Stimulated activated effector memory CD8-positive, alpha-beta T cell treated with anti-CD3 and anti-CD28 coated beads, Interleukin-12 subunit alpha, Interleukin-12 subunit beta, amount 100 ng/mL, for 72 hours (primary cell): ENCODE results near the gene DEGS2.

ENCODE experiments used
- ATAC-seq: fragments of 150-1000 bp; cut with Tn5 transposase; 2 replicates; pipeline ENCODE4 v1.10.0; 2021
- DNase-seq, 2 donors: peaks; one replicate each; pipeline ENCODE4 v3.0.0; 2021 to 2022; ENCODE audit warnings: low spot score in 2 of 2
- H3K27ac Mint-ChIP-seq: one replicate; pipeline ENCODE4 v1.8.0; 2022; ENCODE audit warnings: mild to moderate bottlenecking, mixed read lengths
- H3K36me3 Mint-ChIP-seq: one replicate; pipeline ENCODE4 v1.8.0; 2022; ENCODE audit warnings: mild to moderate bottlenecking, mixed read lengths
- H3K4me1 Mint-ChIP-seq: one replicate; pipeline ENCODE4 v1.8.0; 2022; ENCODE audit warnings: mixed read lengths
- H3K4me3 Mint-ChIP-seq: one replicate; pipeline ENCODE4 v1.8.0; 2022; ENCODE audit warnings: mild to moderate bottlenecking, mixed read lengths
- H3K9me3 Mint-ChIP-seq: one replicate; pipeline ENCODE4 v1.8.0; 2022; ENCODE audit warnings: mixed read lengths

DEGS2 gene

GRCh38 chr14:100118396-100119011 is 40.9 kb downstream of the DEGS2 start:
- peaks cover 60% of the 10 kb centered on the region for H3K4me1 Mint-ChIP-seq
- peak overlapping the region; percentile 95 for H3K27ac Mint-ChIP-seq
- no peak overlapping the region for H3K4me3 Mint-ChIP-seq
- ATAC-seq (no peak), DNase-seq (no peak)
- no peaks in the 10 kb centered on the region for H3K9me3 Mint-ChIP-seq
- H3K36me3 Mint-ChIP-seq = peaks cover 84% of the 10 kb centered on the region

DNA sequence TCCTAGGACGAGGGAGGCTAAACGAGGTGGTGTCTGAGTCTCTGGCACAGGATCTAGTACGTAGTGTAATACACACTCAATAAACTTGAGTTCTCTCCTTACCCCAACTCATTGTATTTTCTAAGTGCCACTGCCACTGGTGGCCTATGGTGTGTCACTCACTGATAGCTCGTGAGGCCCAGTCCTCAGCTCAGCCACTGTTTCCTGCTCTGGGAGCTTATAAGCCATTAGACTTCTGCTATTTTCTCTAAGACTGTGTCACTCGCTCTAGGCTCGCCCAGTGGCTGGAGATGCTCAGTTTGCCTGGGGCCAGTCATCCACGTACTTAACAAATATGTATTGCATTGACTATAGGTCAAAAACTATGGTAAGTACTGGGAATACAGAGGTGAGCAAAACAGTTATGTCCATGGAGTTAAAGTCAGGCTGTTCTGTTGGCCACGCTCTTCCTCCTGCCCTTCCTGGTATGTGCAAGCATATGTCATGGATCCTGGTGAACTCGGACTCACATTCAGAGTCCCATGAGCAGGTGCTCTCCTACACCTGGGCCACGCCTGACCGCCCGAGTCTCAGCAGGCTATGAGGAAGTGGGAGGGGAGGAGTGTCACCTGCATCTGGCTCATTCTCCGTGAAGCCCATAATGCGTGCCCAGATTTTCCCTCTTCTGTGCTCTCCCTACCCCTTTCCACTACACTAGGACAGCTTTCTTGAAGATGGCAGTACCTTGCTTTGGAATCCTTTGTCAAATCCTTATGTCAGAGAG is 41.6 kb downstream of the DEGS2 start:
- H3K27ac Mint-ChIP-seq = peak overlapping the region; percentile 95
- DNase-seq = no peak
- H3K4me3 Mint-ChIP-seq = no peak overlapping the region
- ATAC-seq = no peak
- no peaks in the 10 kb centered on the region for H3K9me3 Mint-ChIP-seq
- H3K36me3 Mint-ChIP-seq = peaks cover 84% of the 10 kb centered on the region
- H3K4me1 Mint-ChIP-seq = peaks cover 67% of the 10 kb centered on the region

- DNase-seq (no peak), ATAC-seq (no peak)
- Mint-ChIP-seq H3K27ac (peak overlapping the region; percentile 95), H3K9me3 (no peaks in the 10 kb centered on the region), H3K36me3 (peaks cover 90% of the 10 kb centered on the region), H3K4me1 (peaks cover 75% of the 10 kb centered on the region), H3K4me3 (no peak overlapping the region)
These were observed 42.4 kb downstream of the DEGS2 start for GRCh38 chr14:100117026-100117425.

DNA sequence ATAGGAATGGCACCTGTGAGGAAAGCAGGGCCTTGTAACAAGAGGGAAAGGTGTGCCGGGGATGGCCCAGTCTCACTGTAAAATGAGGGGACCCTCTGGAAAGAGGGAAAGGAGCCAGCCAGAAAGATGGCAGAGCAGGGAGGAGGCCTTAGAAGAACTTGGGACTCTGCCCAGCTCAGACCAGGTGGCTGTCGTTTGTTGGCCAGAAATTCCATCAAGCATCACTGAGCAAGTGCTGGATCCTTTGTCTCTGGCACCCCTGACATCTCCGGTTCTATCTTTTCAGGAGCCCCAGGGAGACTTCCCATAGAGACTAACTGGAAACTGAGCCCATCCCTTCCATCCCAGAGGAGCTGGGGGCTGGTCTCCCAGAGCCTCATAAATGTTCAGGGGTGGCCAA is 43.3 kb downstream of the DEGS2 start:
- Mint-ChIP-seq H3K27ac (peak overlapping the region; percentile 95), H3K9me3 (no peaks in the 10 kb centered on the region), H3K36me3 (peaks cover 93% of the 10 kb centered on the region), H3K4me3 (no peak overlapping the region), H3K4me1 (peaks cover 71% of the 10 kb centered on the region)
- ATAC-seq (no peak), DNase-seq (no peak)

DNA sequence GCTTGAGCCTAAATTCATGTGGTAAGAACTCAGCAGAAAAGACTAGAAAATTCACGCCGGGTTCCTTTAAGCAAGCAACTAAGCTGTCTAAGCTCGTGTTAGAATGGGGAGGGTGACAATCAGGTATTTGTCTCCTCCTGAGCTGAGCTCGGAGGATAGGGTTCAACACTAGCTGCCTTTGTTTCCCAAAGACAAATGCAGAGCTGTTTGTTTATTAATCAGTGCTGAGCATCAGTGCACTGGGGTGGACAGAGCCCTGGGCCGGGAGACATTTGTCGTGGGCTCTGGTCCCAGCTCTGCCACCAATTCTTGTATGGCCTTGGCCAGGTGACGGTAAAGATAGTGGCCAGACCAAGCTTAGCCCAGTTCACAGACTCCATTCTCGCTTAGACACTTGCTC is 43.7 kb downstream of the DEGS2 start:
- no peak for ATAC-seq
- H3K36me3 Mint-ChIP-seq = peaks cover 96% of the 10 kb centered on the region
- H3K4me1 Mint-ChIP-seq = peaks cover 71% of the 10 kb centered on the region

DNA sequence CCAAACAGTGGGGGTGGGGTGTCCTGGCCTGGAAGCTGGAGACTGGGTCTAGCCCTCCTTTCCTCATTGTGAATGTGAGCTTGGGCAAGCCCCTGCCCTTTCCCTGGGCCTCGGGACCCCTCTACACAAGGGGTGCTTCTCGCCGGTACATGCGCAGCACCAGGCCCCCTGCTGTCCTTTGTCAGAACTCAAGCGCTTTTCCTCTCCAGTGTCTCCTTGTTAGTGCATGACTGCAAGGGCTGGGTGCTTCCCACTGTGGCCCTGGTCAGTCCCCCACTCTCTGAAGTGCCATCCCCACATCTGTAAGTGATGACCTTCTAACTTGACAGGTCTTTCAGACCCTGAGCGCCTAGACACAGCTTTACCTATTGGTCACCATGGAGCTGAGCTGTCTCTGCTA is 44.2 kb downstream of the DEGS2 start:
- Mint-ChIP-seq H3K4me1 (peaks cover 67% of the 10 kb centered on the region), H3K9me3 (no peaks in the 10 kb centered on the region), H3K27ac (peak overlapping the region; percentile 95), H3K36me3 (peaks cover 96% of the 10 kb centered on the region), H3K4me3 (no peak overlapping the region)
- no peak for ATAC-seq
- no peak for DNase-seq

More for the DNA sequence above, 43.7 kb downstream of the DEGS2 start:
- Mint-ChIP-seq H3K27ac (peak overlapping the region; percentile 95), H3K9me3 (no peaks in the 10 kb centered on the region), H3K4me3 (no peak overlapping the region)
- DNase-seq = no peak

GRCh38 chr14:100114109-100114765 is 45.2 kb downstream of the DEGS2 start:
- peaks cover 66% of the 10 kb centered on the region for H3K4me1 Mint-ChIP-seq

DNA sequence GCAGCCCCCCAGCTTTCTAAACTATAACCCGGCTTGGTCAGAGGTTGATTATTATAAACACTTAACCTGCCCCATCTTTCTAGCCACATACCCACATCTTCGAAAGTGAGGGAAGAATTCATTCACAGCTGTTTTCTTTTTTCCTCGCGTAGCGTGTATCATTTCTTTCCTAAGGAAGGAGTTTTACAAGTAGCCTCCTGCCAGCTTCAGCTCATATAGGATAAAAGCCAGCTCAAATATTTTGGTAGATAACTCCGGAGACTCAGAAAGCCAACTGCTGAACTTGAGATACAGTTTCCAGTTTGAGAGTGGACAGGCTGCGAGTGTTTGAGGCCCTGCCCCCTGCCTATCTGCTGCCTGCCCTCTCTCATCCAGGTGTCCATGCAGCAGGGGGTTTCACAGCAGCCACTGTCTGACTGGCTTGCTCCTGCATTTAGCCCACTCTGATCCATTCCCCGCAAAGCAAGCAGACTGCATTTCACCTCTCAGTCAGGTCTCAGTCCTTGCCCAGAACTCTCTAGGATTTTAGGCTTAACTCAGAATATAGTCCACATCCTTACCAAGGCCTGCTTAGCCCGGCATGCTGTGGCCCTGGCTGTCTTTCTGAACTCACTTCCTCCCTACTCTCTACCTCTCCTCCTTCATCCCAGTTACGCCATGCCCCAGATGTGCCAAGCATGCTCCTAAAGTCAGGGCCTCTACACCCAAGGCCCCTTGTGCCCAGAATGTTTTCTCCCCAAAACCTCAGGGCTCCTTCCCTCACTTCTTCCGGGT is 47.3 kb downstream of the DEGS2 start:
- H3K4me1 Mint-ChIP-seq = peaks cover 66% of the 10 kb centered on the region
- peak overlapping the region; percentile 95 for H3K27ac Mint-ChIP-seq
- no peak for ATAC-seq
- H3K36me3 Mint-ChIP-seq = peaks cover 97% of the 10 kb centered on the region
- H3K9me3 Mint-ChIP-seq = no peaks in the 10 kb centered on the region
- H3K4me3 Mint-ChIP-seq = no peak overlapping the region
- DNase-seq = no peak

More at GRCh38 chr14:100114109-100114765, 45.2 kb downstream of the DEGS2 start:
- DNase-seq (no peak), ATAC-seq (no peak)
- no peak overlapping the region for H3K4me3 Mint-ChIP-seq
- H3K27ac Mint-ChIP-seq = peak overlapping the region; percentile 95
- no peaks in the 10 kb centered on the region for H3K9me3 Mint-ChIP-seq
- peaks cover 96% of the 10 kb centered on the region for H3K36me3 Mint-ChIP-seq

GRCh38 chr14:100110816-100111215 is 48.6 kb downstream of the DEGS2 start:
- no peak overlapping the region for H3K27ac Mint-ChIP-seq

GRCh38 chr14:100109594-100109955 is 49.9 kb downstream of the DEGS2 start:
- Mint-ChIP-seq H3K27ac (peak overlapping the region; percentile 91), H3K4me1 (peaks cover 73% of the 10 kb centered on the region), H3K4me3 (no peak overlapping the region), H3K9me3 (no peaks in the 10 kb centered on the region), H3K36me3 (peaks cover 99% of the 10 kb centered on the region)
- DNase-seq (no peak), ATAC-seq (no peak)

More at GRCh38 chr14:100110816-100111215, 48.6 kb downstream of the DEGS2 start:
- H3K4me3 Mint-ChIP-seq = no peak overlapping the region
- DNase-seq (no peak), ATAC-seq (no peak)
- no peaks in the 10 kb centered on the region for H3K9me3 Mint-ChIP-seq
- H3K36me3 Mint-ChIP-seq = peaks cover 98% of the 10 kb centered on the region
- H3K4me1 Mint-ChIP-seq = peaks cover 66% of the 10 kb centered on the region

- peaks cover 99% of the 10 kb centered on the region for H3K36me3 Mint-ChIP-seq
- H3K27ac Mint-ChIP-seq = peak overlapping the region; percentile 91
- no peaks in the 10 kb centered on the region for H3K9me3 Mint-ChIP-seq
- no peak for DNase-seq
- peaks cover 78% of the 10 kb centered on the region for H3K4me1 Mint-ChIP-seq
- peak overlapping the region; percentile 73 for H3K4me3 Mint-ChIP-seq
- no peak for ATAC-seq
These were observed 50.4 kb downstream of the DEGS2 start for GRCh38 chr14:100108840-100109593.

GRCh38 chr14:100108042-100108825 is 51.2 kb downstream of the DEGS2 start:
- Mint-ChIP-seq H3K27ac (peak overlapping the region; percentile 91), H3K4me1 (peaks cover 79% of the 10 kb centered on the region), H3K36me3 (peaks cover 100% of the 10 kb centered on the region), H3K4me3 (peak overlapping the region; percentile 73), H3K9me3 (no peaks in the 10 kb centered on the region)
- DNase-seq = peak; percentile 90 to 94
- ATAC-seq = peak; percentile 82

DNA sequence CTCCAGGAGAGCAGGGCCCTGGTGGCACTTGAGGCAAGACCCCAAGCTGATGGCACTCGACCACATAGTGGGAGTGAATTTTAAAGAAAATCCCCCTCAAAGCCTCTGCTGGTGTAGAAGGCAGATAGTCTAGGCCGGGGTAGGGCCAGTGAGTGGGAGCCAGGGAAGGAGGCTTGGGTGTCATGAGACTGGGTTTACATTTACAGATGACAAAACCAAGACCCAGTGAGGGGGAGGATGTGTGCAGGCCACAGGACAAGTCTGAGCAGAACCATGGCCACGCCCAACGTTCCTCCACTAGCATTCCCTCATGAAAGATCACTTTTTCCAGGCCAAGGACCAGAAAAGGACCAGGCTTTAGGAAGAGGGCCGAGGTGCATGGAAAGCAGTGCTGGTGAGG is 52.2 kb downstream of the DEGS2 start:
- ATAC-seq = peak; percentile 53
- H3K4me3 Mint-ChIP-seq = peak overlapping the region; percentile 73

More for the DNA sequence above, 52.2 kb downstream of the DEGS2 start:
- DNase-seq = no peak
- H3K9me3 Mint-ChIP-seq = no peaks in the 10 kb centered on the region
- peak overlapping the region; percentile 91 for H3K27ac Mint-ChIP-seq
- peaks cover 78% of the 10 kb centered on the region for H3K4me1 Mint-ChIP-seq
- H3K36me3 Mint-ChIP-seq = peaks cover 100% of the 10 kb centered on the region
